ENCODE data around the gene VCX2.

DNA sequence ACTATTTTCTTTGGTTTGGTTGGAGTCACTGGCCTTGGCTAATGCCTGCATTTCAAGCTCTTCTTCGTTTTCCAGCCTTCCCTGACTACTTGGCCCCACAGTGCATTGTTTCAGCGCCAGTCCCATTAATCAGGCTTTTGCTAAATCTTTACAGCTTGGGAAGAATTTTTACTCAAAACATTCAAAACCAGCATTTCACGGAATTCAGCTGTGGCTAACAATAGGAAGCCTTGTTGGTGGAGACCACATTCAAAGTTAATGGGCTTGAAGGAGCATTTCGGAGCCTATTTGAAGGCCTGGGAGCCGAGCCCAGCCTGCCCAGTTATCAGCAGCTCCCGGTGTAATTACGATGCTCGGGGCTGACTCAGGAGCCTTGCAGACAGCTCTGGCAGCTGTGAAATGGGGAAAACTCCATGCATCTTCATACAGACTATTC is 30.8 kb upstream of the VCX2 start:
- TF ChIP-seq SUZ12 (IDR thresholded peaks at IDR 0.05) (no peak), BHLHE40 (IDR thresholded peaks at IDR 0.05; ENCODE audit: borderline replicate concordance) (no peak), PKNOX1 (IDR thresholded peaks at IDR 0.05) (no peak), ELF4 (IDR thresholded peaks at IDR 0.05) (no peak), SP1 (IDR thresholded peaks at IDR 0.05) (no peak), ARNT (IDR thresholded peaks at IDR 0.05) (no peak), TARDBP (IDR thresholded peaks at IDR 0.05) (no peak), FOXM1 (IDR thresholded peaks at IDR 0.05; ENCODE audit: borderline replicate concordance) (no peak), FOXA1 (IDR thresholded peaks at IDR 0.05) (no peak)

All from HEK293T (cell line).